Stimulated activated CD8-positive, alpha-beta memory T cell treated with anti-CD3 and anti-CD28 coated beads, Interleukin-15, amount 100 ng/mL, for 1 hour (primary cell): Measurements from ENCODE around the gene LIMA1.
"Not testable (repeated sequence)": the region's sequence is repeated elsewhere in the genome, so short reads cannot be mapped to it uniquely, and the experiment has no call there.

Experiments
- DNase-seq: peaks from one replicate; pipeline ENCODE4 v3.0.0-alpha.2; 2020; ENCODE audit warnings: low read depth

The LIMA1 gene

GRCh38 chr12:50185970-50186663 is 97.2 kb downstream of the LIMA1 start:
- DNase-seq: no peak

DNA sequence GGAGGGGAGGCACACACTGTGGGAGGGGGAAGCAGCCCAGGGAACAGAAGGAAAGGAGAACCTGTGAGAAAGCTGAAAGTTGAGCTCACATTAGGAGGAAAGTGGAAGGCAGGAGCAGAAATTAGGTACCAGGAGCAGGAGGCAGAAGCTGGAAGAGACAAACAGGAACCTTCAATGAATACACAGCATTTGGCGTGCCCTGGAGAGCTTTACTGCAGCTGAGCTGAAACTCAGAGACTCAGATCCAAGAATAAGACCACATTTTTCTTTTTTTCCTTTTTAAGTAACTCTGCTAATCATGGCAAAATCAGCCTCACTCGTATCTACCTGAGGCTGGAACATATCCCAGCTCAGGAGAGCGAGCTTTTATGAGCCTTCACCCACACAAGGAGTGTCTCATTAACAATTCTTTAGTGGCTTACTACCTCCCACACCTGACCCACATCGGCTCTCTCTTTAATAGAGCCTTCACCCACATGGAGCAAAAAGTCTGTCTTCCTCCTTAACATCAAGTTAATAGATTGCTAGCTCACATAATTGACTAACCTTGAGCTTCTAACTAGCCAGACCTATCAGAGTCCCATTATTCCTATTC is 97.9 kb downstream of the LIMA1 start:
- no peak for DNase-seq

- no peak for DNase-seq
These were observed 99.1 kb downstream of the LIMA1 start for GRCh38 chr12:50184261-50184660.

DNA sequence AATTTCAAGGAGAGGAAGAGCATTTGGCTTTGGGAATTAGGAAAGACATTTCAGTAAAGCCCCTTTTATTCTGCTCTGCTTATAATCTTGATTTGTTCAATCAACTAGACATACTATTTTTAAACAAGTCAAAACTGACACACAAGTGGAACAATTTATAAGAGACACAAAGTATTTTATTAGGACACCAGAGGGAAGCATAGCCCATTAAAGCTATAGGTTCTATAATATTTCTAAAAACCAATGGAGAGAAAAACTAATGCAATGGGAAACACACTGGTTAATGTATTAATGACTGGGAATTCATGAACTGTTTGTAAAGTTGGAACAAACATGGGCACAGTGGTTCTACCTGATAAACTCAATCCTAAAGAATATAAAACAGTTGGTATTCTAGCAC is 100.9 kb downstream of the LIMA1 start:
- DNase-seq: no peak

DNA sequence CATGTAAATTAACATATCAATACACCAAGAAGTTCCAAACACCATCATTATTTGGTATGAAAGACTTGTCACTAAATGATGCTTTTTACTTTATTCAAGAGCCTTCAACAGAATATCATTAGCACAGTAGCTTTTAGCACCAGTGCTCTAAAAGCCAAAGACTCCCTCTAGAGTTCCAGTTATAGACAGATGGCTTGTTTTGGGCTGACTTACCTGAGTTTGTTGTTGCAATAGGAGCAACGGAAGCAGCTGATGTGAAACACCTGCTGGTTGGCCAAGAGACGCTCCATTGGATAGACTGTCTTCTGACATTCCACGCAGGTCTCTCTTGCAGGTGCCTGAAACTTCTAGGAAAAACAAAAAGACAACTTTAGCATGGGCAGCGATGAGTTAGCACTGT is 101.6 kb downstream of the LIMA1 start:
- DNase-seq: no peak

DNA sequence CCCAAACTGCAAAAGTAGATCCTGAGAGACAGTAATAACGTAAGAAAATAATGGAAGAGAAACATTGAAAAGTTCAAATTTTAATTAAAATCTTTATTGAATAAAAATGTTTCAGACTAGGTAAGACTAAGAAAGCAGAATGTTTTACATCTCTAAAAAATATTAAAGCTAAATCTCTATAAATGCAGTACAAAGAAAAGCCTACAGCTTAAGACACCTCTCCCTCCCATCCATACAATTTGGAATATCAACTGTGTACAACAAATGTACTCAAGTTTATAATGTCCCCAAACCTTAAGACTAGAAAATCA is 107.6 kb downstream of the LIMA1 start:
- DNase-seq: no peak

DNA sequence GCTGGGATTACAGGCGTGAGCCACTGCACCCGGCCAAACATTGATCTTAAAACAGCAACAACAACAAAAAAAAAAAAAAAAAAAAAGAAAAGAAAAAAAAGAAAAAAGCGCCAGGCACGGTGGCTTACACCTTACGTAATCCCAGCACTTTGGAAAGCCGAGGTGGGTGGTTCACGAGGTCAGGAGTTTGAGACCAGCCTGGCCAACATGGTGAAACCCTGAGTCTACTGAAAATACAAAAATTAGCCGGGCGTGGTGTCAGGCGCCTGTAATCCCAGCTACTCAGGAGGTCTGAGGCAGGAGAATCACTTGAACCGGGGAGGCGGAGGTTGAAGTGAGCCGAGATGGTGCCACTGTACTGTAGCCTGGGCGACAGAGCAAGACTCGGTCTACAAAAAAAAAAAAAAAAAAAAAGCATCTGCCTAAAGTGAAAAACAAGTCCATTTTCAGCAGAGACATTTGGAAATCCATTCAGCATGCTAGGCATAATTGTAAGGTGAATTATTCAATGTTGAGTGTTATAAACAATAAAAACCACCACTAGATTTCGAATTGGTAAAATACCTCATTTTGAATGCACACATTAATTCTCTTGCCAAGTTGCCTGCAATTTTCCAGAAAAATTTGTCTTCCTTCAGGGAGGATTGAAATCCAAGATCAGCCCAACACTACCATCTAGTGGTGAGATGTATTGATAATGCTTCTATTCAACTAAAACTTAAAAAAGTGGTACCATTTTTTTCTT is 108.2 kb downstream of the LIMA1 start:
- DNase-seq: no peak

GRCh38 chr12:50167049-50167828 is 116.1 kb downstream of the LIMA1 start, which contains the start of gene CERS5:
TSS of gene CERS5 (minus strand) at chr12:50167369. CDS start at chr12:50167297, 72 bp downstream.
- DNase-seq: peak; percentile 88

DNA sequence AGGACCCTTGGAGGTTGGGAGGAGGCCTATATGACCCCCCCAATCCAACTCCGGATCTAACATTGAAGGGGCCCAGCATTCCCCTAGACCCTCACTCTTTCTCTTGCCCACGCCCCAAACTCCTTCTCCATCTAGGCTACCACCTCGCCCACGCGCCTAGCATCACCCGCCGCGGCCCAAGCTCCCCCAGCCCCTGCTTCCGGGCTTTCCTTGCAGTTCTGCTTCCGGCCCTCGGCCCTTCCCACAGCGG is 116.6 kb downstream of the LIMA1 start:
- DNase-seq: peak; percentile 7

- DNase-seq: no peak
These were observed 118.4 kb downstream of the LIMA1 start for GRCh38 chr12:50164963-50165362.

DNA sequence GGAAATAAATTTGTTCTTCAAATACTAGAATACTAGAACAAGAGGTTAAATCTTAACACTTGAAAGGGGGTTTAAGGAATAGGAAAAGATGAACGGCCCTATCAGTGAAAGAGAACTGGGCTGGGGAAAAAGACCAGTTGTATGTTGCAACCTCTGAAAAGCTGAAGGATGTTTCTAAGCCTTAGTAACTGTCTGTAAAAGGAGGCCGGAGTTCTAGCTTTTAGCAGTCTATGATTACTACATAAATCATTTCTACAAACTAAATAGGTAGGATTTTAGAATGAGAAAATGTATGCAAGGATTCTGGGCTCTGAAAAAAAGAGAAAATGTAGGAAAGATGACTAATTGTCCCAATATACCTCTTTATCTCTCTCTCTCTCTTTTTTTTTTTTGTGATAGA is 121.1 kb downstream of the LIMA1 start:
- no peak for DNase-seq

DNA sequence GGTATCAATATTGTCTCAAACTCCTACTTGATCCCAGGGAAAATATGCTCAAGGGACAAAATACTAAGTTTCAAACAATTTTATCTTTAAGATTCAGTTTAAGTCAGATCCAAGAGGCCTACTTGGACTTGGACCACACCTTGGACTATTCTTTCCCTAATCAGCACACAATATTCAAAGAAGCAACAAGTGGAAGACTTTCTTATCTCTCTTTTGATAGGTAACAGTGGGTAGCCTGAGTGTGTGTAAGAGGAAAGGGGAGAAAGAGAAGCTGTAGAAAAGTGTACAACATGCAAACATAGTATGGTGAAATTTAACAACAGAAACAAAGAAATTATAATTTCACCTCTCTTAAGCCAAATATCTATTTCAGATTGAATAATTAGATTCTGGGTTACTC is 122.7 kb downstream of the LIMA1 start:
- no peak for DNase-seq

DNA sequence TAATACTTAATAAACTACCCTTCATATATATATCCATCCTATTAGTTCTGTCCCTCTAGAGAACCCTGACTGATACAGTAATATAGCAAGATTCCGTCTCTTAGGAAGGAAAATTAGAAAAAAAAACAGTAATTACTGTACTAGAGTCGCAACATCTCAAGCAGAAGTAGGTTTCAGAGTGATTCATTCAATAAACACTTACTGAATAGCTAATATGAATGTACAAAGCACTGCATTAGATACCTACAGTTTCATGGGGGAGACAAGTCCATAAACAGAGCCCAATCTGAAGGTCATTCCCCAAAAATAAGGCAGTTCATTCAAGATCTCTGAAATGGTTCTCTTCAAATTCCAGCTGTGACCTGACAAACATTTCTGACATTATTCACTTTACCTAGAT is 126.1 kb downstream of the LIMA1 start:
- DNase-seq: no peak

GRCh38 chr12:50156641-50157040 is 126.7 kb downstream of the LIMA1 start:
- DNase-seq: no peak

DNA sequence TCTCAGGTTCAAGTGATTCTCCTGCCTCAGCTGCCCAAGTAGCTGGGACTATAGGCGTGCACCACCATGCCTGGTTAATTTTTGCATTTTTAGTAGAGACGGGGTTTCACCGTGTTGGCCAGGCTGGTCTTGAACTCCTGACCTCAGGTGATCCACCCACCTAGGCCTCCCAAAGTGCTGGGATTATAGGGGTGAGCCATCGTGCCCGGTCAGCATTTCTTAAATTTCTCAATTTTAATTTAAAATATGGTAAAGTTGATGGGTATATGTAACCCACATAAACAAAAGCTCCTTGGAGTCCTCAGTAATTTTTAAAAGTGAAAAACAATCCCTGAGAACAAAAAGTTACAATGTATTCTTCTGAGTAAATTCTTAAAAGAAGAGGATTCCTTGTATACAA is 128.4 kb downstream of the LIMA1 start:
- DNase-seq: not testable (repeated sequence)

DNA sequence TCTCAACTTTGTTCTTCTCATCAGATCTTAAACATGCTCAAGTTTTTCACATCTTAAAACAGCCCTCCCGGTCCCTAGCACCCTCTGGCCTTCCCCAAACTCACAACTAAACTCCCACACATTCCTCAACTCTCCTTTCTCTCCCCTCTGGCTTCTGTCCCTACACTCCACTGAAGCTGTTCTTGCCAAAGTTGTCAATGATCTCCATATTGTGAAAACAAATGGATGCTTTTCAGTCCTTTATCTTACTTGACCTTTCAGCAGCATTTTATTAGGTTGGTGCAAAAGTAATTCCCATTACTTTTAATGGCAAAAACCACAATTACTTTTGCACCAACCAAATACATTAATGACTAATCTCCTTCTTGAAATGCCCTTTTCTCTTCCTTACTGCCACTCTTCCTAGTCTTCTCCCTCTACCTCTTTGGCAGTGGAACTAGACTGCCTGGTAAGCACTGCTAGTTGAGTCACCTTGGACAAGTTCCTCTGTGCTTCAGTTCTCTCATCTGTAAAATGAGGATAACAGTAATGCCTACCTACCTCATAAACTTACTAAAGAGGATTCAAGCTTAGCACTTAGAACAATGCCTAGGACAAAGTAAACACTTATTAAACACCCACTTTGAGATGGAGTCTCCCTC is 132.2 kb downstream of the LIMA1 start:
- no peak for DNase-seq

DNA sequence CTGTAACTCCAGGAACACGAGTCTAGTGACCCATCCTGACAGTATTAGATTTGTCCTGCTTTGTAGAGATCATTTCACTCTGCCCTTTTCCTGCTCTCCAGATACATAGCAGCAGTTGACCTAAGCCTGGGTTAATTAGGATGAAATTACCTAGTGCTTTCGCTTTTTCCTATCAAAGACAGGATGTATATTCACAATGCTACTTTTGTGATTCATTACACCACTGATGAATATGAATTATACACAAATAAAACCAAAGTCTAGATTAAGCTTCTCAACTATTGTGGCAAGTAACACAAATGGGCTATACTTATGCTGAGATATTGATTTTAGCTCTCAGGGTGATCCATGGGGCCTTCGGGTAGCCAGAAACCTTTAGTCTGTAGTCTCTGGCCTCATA is 134.0 kb downstream of the LIMA1 start:
- no peak for DNase-seq

DNA sequence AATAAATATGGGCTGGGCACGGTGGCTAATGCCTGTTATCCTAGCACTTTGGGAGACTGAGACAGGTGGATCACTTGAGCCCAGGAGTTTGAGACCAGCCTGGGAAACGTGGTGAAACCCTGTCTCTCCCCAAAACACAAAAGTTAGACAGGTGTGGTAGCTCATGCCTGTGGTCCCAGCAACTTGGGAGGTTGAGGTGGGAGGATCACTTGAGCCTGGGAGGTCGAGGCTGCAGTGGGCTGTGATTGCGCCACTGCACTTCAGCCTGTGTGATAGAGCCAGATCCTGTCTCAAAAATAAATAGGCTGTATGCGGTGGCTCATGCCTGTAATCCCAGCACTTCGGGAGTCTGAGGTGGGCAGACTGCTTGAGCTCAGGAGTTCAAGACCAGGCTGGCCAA is 135.3 kb downstream of the LIMA1 start:
- not testable (repeated sequence) for DNase-seq

DNA sequence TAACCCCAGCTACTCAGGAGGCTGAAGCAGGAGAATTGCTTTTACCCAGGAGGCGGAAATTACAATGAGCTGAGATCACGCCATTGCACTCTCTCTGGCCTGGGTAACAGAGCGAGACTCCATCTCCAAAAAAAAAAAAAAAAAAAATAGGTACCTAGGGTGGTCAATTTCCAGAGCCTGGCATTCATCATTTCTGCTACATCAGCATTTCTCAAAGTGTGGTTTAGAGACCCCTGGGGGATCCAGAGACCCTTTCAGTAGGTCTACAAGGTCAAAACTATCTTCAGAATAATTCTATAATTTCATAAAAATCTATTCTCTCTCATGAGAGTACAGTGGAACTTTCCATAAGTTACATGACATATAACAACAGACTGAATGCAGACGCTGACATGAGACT is 136.0 kb downstream of the LIMA1 start:
- DNase-seq: no peak

- DNase-seq: no peak
These were observed 137.9 kb downstream of the LIMA1 start for GRCh38 chr12:50145439-50145838.

DNA sequence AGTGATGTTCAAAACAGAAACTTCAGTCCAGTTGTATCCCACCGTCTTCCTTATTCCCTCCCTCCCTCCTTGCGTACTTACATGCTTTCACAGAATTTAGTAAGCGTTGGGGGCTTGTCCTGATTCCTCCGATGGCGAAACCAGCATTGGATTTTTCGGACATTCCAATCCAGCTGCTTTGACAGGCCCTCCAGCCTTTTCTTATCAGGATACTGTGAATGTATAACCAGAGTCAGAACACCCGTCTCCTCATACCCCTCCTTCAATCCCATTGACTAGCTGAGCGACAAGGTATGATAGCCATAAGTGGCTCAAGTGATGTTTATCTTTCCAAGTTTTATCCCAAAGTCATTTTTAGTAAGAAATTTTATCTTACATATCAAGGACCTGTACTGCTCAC is 140.3 kb downstream of the LIMA1 start:
- DNase-seq: no peak

DNA sequence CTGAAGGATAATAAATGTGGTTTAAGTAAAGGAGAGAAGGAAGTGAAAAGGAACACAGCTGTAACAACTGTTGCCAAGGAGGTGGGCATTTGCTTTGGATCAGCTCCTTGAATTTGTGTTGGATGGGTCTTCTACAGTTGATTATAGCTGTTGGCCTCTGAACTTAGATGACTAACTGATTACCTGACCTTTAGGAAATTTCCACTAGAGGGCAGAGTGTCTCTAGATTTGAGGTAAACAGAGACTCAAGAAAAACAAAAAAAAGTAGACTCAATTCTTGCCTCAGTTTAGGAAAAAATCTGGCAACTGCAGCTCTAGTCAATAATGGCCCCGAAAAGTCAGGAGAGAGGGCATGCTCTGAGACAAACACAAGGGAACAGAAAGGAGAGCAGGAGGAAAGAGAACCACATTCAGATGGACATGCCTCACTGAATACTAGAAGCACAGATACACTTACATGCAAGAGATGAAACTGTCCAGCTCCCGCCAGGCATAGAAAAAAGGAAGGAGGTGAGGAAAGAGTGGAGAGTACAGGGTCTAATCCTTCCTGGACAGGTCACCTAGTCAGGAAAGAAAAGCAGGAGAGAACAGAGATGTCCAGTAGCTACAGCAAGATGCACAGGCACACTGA is 150.7 kb downstream of the LIMA1 start:
- DNase-seq: no peak
